AG09319 (cell line): ENCODE data around the gene ITPRIP.

Source experiments
- DNase-seq: peaks from one replicate; pipeline ENCODE4 v3.0.0-alpha.2; 2010; ENCODE audit warnings: low read depth; ENCODE audit errors: extremely low read depth
- TF ChIP-seq, protein P1 (sequence below): IDR thresholded peaks from 2 replicates; pipeline ENCODE4 v1.5.1; 2011; ENCODE audit warnings: low read depth, mild to moderate bottlenecking, inconsistent platforms, low read length, moderate library complexity

Gene ITPRIP

DNA sequence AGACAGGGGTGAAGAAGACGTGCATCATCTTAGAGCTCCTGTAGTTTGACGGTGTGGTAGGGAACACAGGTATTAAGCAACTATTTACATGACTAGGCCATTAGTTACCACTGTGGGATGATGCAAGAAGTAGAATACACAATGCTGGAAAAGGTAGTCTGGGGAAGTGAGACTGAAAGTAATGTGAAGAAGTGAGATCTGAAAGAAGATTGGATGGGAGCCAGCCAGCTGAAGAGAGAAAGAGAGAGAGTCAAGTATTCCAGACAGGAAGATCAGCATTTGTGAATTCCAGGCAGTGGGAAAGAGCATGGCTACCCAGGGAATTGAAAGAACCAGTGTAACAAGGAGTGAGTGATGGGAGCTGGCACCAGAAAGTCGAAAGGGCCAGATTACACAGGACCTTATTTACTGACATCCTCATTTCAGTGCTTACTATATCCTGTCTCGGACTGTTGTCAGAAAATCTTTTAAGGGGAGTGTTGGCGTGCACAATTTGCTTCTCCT, 11.4 kb upstream of the ITPRIP start:
- TF ChIP-seq, protein P1, sequence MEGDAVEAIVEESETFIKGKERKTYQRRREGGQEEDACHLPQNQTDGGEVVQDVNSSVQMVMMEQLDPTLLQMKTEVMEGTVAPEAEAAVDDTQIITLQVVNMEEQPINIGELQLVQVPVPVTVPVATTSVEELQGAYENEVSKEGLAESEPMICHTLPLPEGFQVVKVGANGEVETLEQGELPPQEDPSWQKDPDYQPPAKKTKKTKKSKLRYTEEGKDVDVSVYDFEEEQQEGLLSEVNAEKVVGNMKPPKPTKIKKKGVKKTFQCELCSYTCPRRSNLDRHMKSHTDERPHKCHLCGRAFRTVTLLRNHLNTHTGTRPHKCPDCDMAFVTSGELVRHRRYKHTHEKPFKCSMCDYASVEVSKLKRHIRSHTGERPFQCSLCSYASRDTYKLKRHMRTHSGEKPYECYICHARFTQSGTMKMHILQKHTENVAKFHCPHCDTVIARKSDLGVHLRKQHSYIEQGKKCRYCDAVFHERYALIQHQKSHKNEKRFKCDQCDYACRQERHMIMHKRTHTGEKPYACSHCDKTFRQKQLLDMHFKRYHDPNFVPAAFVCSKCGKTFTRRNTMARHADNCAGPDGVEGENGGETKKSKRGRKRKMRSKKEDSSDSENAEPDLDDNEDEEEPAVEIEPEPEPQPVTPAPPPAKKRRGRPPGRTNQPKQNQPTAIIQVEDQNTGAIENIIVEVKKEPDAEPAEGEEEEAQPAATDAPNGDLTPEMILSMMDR = no peak
- no peak for DNase-seq

DNA sequence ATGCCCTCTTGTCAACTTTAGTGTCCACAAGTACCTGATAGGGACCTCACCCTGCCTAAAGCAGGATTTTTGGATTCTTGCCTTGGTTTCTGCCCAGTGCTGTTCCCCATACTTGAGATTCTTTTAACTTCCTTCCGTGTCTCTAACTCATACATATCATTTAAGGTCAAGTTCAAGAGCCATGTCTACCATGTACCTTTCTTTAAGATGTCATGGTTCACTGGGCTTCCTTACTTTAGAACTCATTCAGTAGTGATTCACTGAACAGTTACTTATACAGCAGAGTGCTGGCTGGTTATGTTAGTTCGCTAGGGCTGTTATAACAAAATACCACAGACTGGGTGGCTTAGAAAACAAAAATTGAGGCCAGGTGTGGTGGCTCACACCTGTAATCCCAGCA, 10.3 kb upstream of the ITPRIP start:
- DNase-seq = no peak
- TF ChIP-seq, protein P1 = no peak

DNA sequence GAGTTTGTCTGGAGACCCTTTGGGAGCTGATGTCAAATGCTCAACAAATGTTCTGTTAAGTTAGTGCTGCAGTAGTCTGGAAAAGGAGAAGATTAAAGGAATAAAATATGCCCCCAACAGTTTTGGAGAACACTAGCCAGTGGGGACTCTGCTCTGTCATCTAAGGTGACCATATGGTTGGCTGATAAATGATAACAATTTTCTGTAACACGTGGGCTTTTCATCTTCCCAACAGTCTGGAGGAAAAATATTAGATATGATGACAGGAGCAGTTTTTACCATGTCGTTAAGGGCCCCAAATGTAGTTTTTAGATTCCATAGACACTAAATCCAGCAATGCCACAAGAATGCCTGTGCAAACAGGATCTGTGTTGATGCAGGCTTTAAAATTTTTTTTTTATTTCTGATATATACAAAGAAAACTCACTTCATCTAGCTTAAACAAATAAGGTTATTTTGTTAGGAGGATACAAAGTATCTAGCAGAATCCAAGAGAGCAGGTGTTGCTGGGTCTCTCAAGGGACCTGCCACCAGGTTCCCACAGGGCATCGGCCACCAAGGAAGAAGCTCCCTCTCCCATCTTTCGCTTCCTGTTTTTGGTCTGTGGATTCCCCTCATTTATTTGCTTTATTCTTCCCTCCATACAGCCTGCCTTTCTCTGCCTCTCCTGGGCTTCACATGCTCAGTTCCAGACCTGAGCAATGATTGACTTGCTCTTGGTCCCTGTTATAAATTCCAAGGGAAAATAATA, 9.2 kb upstream of the ITPRIP start:
- TF ChIP-seq, protein P1 = no peak

DNA sequence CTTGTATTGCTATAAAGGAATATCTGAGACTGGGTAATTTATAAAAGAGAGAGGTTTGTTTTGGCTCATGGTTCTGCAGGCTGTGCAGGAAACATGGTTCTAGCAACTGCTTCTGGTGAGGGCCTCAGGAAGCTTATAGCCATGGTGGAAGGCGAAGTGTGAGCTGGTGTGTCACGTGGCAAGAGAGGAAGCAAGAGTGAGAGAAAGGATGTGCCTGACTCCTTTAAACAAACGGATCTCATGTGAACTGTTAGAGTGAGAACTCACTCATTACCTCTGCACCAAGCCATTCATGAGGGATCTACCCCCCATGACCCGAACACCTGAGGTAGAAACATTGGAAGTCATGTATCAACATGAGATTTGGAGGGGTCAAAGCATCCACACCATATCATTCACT, 7.7 kb upstream of the ITPRIP start:
- DNase-seq = no peak
- TF ChIP-seq, protein P1 = no peak

More for the DNA sequence above, 9.2 kb upstream of the ITPRIP start:
- no peak for DNase-seq

DNA sequence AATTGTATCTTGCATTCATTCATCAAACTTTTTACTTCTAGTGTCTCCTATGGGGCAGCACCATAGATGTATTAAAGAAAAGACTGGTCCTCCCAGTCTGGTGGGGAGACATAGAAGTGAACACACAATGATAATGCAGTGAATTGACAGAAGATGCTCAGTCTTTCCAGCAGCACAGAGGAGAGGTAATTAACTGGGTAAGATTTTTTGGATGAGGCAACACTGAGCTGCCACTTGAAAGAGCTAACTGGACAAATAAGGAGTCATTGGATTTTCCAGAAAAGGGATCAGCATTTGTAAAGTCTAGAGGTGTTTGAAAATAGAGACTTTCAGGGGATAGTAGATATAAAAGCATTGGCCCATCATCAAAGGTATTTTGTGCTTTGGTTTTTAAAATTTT, 7.2 kb upstream of the ITPRIP start:
- no peak for DNase-seq
- TF ChIP-seq, protein P1 = no peak

DNA sequence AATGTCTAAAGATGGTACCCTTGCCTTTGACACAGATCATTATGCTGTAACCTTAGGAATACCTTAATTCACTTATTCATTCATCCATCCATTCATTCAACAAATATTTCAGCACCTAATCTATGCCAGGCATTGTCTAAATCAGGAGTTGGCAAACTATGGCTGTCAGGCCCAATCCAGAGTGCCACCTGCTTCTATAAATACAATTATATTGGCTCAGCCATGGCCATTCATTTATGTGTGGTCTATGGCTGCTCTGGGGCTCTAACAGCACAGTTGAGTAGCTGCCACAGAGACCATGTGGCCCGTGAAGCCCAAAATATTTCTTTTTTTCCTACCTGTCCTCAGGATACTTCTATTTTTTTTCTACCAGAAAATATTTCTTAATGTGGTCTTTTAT, 6.0 kb upstream of the ITPRIP start:
- TF ChIP-seq, protein P1 = no peak
- no peak for DNase-seq

DNA sequence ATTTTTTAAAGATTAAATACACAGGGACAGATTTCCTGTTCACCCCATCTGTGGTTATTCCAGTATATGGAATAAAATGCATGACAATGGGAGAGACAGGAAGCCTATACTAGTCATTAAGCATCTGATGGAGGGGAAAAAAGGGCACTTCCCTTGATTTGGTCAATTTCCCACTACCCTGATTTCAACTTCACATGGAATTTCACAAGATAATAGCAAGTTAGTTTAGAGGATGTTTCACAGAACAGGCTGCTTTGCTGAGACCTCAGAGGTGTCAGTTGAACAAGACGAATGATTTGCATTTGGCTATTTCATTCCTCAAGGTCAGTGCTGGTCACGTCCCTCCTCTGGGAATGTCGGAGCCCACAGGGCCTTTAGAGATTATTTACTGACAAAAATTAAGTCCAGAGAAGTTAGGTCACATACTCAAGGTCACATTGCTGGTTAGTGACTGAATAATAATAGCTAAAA, 4.7 kb upstream of the ITPRIP start:
- TF ChIP-seq, protein P1 = no peak

More for the DNA sequence above, 4.7 kb upstream of the ITPRIP start:
- DNase-seq = no peak
